AG09319 (cell line): ENCODE data around the gene ARHGAP27.
"Not testable (repeated sequence)": the region's sequence is repeated elsewhere in the genome, so short reads cannot be mapped to it uniquely, and the experiment has no call there.

Source experiments
- DNase-seq: peaks from one replicate; pipeline ENCODE4 v3.0.0-alpha.2; 2010; ENCODE audit warnings: low read depth; ENCODE audit errors: extremely low read depth
- CTCF ChIP-seq: IDR thresholded peaks from 2 replicates; pipeline ENCODE4 v1.5.1; 2011; ENCODE audit warnings: low read depth, mild to moderate bottlenecking, inconsistent platforms, low read length, moderate library complexity

Gene ARHGAP27, protein sequence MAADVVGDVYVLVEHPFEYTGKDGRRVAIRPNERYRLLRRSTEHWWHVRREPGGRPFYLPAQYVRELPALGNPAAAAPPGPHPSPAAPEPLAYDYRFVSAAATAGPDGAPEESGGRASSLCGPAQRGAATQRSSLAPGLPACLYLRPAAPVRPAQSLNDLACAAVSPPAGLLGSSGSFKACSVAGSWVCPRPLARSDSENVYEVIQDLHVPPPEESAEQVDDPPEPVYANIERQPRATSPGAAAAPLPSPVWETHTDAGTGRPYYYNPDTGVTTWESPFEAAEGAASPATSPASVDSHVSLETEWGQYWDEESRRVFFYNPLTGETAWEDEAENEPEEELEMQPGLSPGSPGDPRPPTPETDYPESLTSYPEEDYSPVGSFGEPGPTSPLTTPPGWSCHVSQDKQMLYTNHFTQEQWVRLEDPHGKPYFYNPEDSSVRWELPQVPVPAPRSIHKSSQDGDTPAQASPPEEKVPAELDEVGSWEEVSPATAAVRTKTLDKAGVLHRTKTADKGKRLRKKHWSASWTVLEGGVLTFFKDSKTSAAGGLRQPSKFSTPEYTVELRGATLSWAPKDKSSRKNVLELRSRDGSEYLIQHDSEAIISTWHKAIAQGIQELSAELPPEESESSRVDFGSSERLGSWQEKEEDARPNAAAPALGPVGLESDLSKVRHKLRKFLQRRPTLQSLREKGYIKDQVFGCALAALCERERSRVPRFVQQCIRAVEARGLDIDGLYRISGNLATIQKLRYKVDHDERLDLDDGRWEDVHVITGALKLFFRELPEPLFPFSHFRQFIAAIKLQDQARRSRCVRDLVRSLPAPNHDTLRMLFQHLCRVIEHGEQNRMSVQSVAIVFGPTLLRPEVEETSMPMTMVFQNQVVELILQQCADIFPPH

GRCh38 chr17:45432405-45433158, at the start of gene ARHGAP27:
TSS of gene ARHGAP27 (minus strand) at chr17:45432870. CDS start at chr17:45430279, 2,591 bp downstream.
- TF ChIP-seq CTCF = no peak
- DNase-seq = no peak

GRCh38 chr17:45482317-45482716, 49.6 kb upstream of the ARHGAP27 start:
- DNase-seq = not testable (repeated sequence)

DNA sequence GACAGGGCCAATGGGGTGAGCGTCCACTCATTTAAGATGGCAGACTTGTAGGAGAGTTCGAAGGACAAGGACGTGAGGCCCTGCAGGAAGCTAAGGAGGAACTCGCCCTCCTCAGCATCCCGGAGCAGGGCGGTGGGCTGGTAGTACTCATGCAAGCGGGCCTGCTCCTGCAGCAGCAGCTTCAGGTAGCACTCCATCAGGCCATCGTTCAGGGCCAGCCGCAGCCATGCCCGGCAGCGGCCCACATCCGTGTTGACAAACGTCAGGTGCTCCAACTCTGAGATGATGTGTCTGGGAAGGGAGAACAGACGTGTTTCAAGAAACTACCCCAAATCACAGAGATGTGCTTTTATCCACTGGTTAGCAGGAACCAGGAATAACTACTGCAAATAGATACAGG, 42.8 kb upstream of the ARHGAP27 start:
- not testable (repeated sequence) for DNase-seq

DNA sequence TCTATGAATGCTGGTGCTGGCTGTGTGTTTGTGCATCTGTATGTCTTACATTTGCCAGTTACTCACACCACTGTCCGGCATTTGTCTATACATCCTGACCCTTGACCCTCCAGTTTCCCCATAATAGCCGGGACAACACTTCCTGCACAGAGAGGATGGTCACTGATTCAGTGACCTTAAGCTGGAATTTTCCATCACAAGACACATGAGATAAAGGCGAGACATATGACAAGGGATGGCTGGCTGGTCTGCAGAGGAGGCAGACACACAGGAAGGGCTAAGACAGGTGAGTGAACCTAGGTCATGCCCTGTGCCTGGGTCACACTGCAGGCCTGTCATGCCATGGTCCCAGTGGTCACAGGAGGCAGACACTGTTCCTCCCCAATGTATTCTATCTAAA, 39.6 kb upstream of the ARHGAP27 start:
- not testable (repeated sequence) for DNase-seq

- not testable (repeated sequence) for DNase-seq
Observed at GRCh38 chr17:45469204-45469563, 36.5 kb upstream of the ARHGAP27 start.

GRCh38 chr17:45468293-45469203, 35.9 kb upstream of the ARHGAP27 start:
- not testable (repeated sequence) for DNase-seq

DNA sequence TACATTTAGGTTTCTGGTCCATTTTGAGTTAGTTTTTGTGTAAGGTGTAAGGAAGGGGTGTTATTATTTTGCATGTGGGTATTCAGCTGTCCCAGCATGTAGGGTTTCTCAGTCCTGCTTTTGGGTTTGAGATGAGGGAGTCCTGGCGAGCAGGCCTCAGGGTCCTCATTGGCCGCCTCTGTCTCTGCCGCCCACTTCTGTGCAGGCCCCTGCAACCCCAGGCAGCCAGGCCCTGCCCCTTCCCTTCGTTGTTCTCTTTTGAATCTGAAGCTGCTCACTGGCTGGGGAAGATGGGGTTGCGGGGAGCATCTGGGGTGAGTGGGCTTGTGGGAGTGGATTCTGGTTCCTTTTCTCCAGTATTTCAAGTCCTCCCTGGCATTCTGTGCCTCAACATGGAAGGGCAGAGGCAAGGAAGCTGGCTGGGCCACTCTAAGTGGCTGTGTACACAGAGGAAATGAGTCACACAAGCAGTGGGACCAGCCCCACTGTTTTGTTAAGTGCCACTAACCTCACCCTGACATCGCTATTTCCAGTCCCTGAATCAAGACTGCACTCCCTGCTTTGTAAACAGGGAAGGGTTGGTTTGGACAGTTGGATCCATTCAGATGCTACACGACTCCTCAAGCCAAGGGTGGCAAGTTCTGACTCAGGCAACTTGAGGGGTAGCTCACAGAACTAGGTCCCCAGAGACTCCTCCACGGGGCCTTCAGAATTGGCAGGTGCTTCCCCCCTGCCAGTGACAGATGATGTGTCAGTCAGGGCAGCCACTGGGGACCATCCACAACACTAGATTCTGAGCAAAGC, 29.1 kb upstream of the ARHGAP27 start:
- DNase-seq = not testable (repeated sequence)

DNA sequence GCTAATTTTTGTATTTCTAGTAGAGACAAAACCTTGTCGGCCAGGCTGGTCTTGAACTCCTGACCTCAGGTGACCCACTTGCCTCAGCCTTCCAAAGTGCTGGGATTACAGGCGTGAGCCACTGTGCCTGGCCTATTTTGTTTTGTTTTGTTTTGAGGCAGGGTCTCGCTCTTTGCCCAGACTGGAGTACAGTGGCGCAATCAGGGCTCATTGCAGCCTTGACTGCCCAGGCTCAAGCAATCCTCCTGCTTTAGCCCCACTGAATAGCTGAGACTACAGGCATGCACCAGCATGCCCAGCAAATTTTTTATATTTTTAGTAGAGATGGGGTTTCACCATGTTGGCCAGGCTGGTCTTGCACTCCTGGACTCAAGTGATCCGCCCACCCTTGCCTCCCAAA, 27.8 kb upstream of the ARHGAP27 start:
- not testable (repeated sequence) for DNase-seq

DNA sequence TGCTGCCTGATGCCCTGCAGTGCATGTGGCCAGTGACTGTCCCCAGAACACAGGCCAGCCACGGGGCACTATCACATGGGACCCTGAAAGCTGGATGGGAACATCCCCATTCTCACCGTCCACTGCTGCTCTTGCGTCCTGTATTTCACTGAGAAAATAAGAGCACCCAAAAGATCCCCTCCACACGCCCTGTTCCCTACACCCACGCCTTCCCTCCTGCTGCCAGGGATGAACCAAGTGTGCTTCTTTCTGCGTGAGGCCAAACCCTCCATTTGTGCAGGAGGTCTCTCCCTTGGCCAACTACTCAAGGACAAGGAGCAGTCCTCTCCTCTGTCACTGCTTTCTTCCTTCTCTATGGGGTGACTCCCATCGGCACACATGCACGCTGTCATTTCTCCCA, 21.7 kb upstream of the ARHGAP27 start:
- DNase-seq = not testable (repeated sequence)

DNA sequence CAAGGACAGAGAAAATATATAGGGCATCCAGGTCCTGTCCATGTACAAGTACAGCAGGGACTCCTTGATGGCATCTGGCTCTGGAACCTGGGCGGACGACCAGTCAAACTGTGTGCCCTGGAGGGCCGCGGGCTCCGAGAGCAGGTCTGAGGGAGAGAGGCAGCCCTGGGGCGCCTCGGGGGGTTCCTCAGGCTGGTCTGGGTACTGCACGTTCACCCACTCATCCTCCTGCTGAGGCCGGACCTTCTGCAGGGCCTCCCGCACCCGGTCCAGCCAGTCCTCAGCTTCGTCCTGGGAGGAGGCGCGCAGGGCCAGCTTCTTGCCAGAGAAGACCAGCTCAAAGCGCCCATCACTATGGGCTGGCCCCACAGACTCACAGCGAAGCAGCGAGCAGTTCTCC, 21.1 kb upstream of the ARHGAP27 start:
- DNase-seq = not testable (repeated sequence)

- DNase-seq = not testable (repeated sequence)
Observed at GRCh38 chr17:45453225-45453534, 20.5 kb upstream of the ARHGAP27 start.

DNA sequence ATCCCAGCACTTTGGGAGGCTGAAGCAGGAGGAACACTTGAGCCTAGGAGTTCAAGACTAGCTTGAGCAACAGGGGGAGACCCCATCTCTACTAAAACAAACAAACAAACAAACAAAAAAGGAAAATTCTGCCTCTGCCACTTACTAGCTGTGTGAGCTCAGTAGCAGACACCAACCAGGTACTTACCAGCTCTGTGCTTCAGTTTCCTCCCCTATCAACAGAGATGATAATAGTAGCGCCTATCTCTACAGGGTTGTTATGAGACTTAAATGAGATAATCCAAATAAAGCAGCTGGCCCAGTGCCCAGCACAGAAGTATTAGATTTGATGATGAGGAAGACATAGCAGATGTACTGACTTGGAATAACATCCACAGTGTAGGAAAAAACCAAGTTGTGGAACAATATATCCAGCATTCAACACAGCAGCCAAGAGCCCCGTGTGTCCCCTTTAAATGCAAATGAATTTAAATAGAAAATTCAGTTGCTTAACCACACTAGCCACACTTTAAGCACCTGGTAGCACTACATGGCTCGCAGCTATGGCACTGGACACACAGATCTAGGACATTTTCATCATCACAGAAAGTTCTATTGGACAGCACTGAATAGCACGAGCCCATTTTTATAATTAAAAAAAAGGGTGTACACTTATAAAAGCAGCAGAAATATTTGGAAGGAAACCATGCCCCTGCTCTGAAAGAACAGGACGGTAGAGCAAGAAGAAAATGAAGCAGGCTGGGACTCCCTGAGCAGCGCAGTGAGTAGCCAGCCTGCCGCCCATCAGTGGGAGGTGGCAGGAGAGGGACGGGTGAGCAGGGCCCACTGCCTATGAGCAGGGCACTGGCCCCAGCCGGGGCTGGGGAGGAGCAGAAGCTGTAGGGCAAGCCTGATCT, 19.9 kb upstream of the ARHGAP27 start:
- DNase-seq = not testable (repeated sequence)

- DNase-seq = not testable (repeated sequence)
Observed at GRCh38 chr17:45451660-45452059, 19.0 kb upstream of the ARHGAP27 start.
